Stromal cell of bone marrow (primary cell): ENCODE measurements around the gene SVIL.
A peak's percentile ranks its signal among the peaks of the same experiment; 100 is the strongest.
"Not testable (repeated sequence)": the region's sequence is repeated elsewhere in the genome, so short reads cannot be mapped to it uniquely, and the experiment has no call there.

ENCODE experiments used
- DNase-seq: peaks from one replicate; pipeline ENCODE4 v3.0.0-alpha.2; 2012; ENCODE audit warnings: low read depth

SVIL gene

GRCh38 chr10:29540016-29540415 is 94.8 kb downstream of the SVIL start:
- no peak for DNase-seq

- no peak for DNase-seq
These were observed 95.4 kb downstream of the SVIL start for GRCh38 chr10:29539412-29539811.

GRCh38 chr10:29537799-29538198 is 97.0 kb downstream of the SVIL start:
- no peak for DNase-seq

GRCh38 chr10:29536691-29537090 is 98.1 kb downstream of the SVIL start:
- DNase-seq: not testable (repeated sequence)

- no peak for DNase-seq
These were observed 98.9 kb downstream of the SVIL start for GRCh38 chr10:29535778-29536453.

GRCh38 chr10:29535012-29535777 is 99.6 kb downstream of the SVIL start:
- DNase-seq: peak; percentile 74

GRCh38 chr10:29534590-29534989 is 100.2 kb downstream of the SVIL start:
- no peak for DNase-seq

- DNase-seq: no peak
These were observed 101.0 kb downstream of the SVIL start for GRCh38 chr10:29533696-29534285.

- DNase-seq: no peak
These were observed 101.7 kb downstream of the SVIL start for GRCh38 chr10:29533046-29533445.

- DNase-seq: no peak
These were observed 102.4 kb downstream of the SVIL start for GRCh38 chr10:29532256-29532878.

- no peak for DNase-seq
These were observed 104.4 kb downstream of the SVIL start for GRCh38 chr10:29530112-29530976.

- DNase-seq: no peak
These were observed 105.6 kb downstream of the SVIL start for GRCh38 chr10:29529146-29529545.

- no peak for DNase-seq
These were observed 109.0 kb downstream of the SVIL start for GRCh38 chr10:29525762-29526161.

- no peak for DNase-seq
These were observed 110.1 kb downstream of the SVIL start for GRCh38 chr10:29524720-29525119.

GRCh38 chr10:29524294-29524693 is 110.5 kb downstream of the SVIL start:
- DNase-seq: no peak

- DNase-seq: no peak
These were observed 111.9 kb downstream of the SVIL start for GRCh38 chr10:29522918-29523317.

GRCh38 chr10:29522061-29522855 is 112.5 kb downstream of the SVIL start:
- DNase-seq: no peak

- DNase-seq: no peak
These were observed 115.1 kb downstream of the SVIL start for GRCh38 chr10:29519659-29520058.

GRCh38 chr10:29517352-29517923 is 117.3 kb downstream of the SVIL start:
- no peak for DNase-seq

- DNase-seq: not testable (repeated sequence)
These were observed 118.3 kb downstream of the SVIL start for GRCh38 chr10:29516309-29516932.
